H1 (cell line): Measurements from ENCODE around the gene PXN. TPM values are rescaled to one million over a fixed set of nuclear protein-coding genes. Genes with fewer than 3 reads are reported as not detected.
A peak's percentile ranks its signal among the peaks of the same experiment; 100 is the strongest.

Experiments used
- CTCF ChIA-PET: fragments of 300-600 bp; sonication (Branson Sonifier 250); formaldehyde crosslinking; loops from one replicate; lab custom pipeline; 2021; ENCODE audit not compliant: partially characterized antibody; lab: Charles Lee
- POLR2A ChIA-PET: fragments of 300-600 bp; sonication (Branson Sonifier 250); formaldehyde crosslinking; loops from one replicate; lab custom pipeline; 2021; ENCODE audit warnings: inconsistent platforms; ENCODE audit not compliant: partially characterized antibody; lab: Charles Lee
- DNase-seq, 2 experiments: peaks; one replicate each; pipeline versions ENCODE4 v3.0.0 to v3.0.0-alpha.2; 2010 to 2022; ENCODE audit warnings: low spot score in 2 of 2, low read depth in 1 of 2, mixed read lengths in 1 of 2
- FAIRE-seq: peaks from 2 replicates; lab custom pipeline; 2011; peaks lifted over from hg19 to GRCh38; lab: Jason Lieb, UNC
- H2AFZ ChIP-seq: 2 replicates; pipeline ENCODE4 v1.8.1; 2012; ENCODE audit warnings: low read length, inconsistent platforms
- H2AK5ac ChIP-seq: 2 replicates; pipeline ENCODE4 v1.6.1; 2013; ENCODE audit warnings: low read depth, low read length
- H2BK120ac ChIP-seq: replicated peaks from 2 replicates; pipeline ENCODE3; 2013; ENCODE audit warnings: low read depth, low read length, inconsistent platforms
- H2BK12ac ChIP-seq: 2 replicates; pipeline ENCODE4 v1.6.1; 2013; ENCODE audit warnings: low read depth, low read length
- H2BK15ac ChIP-seq: 2 replicates; pipeline ENCODE4 v1.6.1; 2013; ENCODE audit warnings: low read length
- H2BK20ac ChIP-seq: 2 replicates; pipeline ENCODE4 v1.6.1; 2013; ENCODE audit warnings: low read length
- H2BK5ac ChIP-seq: 2 replicates; pipeline ENCODE4 v1.6.1; 2013; ENCODE audit warnings: low read depth, low read length
- H3K14ac ChIP-seq: 2 replicates; pipeline ENCODE4 v1.6.1; 2013; ENCODE audit warnings: inconsistent platforms; ENCODE audit not compliant: insufficient read length
- H3K18ac ChIP-seq: 2 replicates; pipeline ENCODE4 v1.6.1; 2013; ENCODE audit warnings: low read length; ENCODE audit errors: extremely low read depth
- H3K23ac ChIP-seq: 2 replicates; pipeline ENCODE4 v1.6.1; 2013; ENCODE audit warnings: inconsistent platforms; ENCODE audit not compliant: insufficient read length
- H3K23me2 ChIP-seq: 2 replicates; pipeline ENCODE4 v1.6.1; 2013; ENCODE audit warnings: low read depth, low read length
- H3K27ac ChIP-seq: 2 replicates; pipeline ENCODE4 v1.6.1; 2011; ENCODE audit warnings: low read depth, low read length, inconsistent platforms
- H3K27me3 ChIP-seq, 4 experiments: replicated peaks in 1 of 4; 1 replicate in 1 of 4; 2 replicates in 3 of 4; pipeline versions ENCODE4 v1.6.1 to v1.8.1; 2011 to 2013; ENCODE audit warnings: low read length in 3 of 4, mild to moderate bottlenecking in 3 of 4, inconsistent platforms in 2 of 4, mixed read lengths in 2 of 4, moderate library complexity in 1 of 4; ENCODE audit not compliant: control insufficient read depth in 3 of 4, insufficient read depth in 3 of 4; ENCODE audit errors: extremely low read depth in 1 of 4
- H3K36me3 ChIP-seq, 4 experiments: 2 replicates each; pipeline versions ENCODE4 v1.6.1 to v1.8.1; 2011 to 2013; ENCODE audit warnings: mild to moderate bottlenecking in 4 of 4, low read length in 3 of 4, moderate library complexity in 2 of 4, control low read depth in 1 of 4, inconsistent platforms in 1 of 4; ENCODE audit not compliant: insufficient read depth in 4 of 4, control insufficient read depth in 2 of 4
- H3K4ac ChIP-seq: replicated peaks from 2 replicates; pipeline ENCODE3; 2013; ENCODE audit warnings: low read length, low read depth, mixed read lengths, inconsistent platforms; ENCODE audit not compliant: insufficient read length
- H3K4me1 ChIP-seq, 4 experiments: replicated peaks in 1 of 4; 1 replicate in 1 of 4; 2 replicates in 3 of 4; pipeline versions ENCODE4 v1.6.1 to v1.8.1; 2011 to 2013; ENCODE audit warnings: low read length in 3 of 4, inconsistent platforms in 2 of 4, mixed read lengths in 1 of 4; ENCODE audit not compliant: insufficient read depth in 4 of 4, control insufficient read depth in 3 of 4
- H3K4me2 ChIP-seq, 2 experiments: 2 replicates each; pipeline versions ENCODE4 v1.6.1 to v1.8.1; 2011 to 2013; ENCODE audit warnings: low read depth in 2 of 2, low read length in 2 of 2, control low read depth in 1 of 2, inconsistent platforms in 1 of 2, mild to moderate bottlenecking in 1 of 2; ENCODE audit not compliant: insufficient read depth in 1 of 2
- H3K4me3 ChIP-seq, 4 experiments: fragments of 200-600, 300-600 bp in 1 of 4; sonication (generic), shearing (Covaris generic), sonication (Bioruptor Twin) in 1 of 4; 2 replicates each; pipeline versions ENCODE4 v1.5.1 to v1.8.1; 2011 to 2016; ENCODE audit warnings: low read length in 4 of 4, low read depth in 3 of 4, control low read depth in 2 of 4, inconsistent platforms in 2 of 4, mild to moderate bottlenecking in 2 of 4, mixed read lengths in 1 of 4, moderate library complexity in 1 of 4; ENCODE audit not compliant: insufficient read depth in 2 of 4; ENCODE audit errors: extremely low read depth in 1 of 4
- H3K56ac ChIP-seq: replicated peaks from 2 replicates; pipeline ENCODE3; 2013; ENCODE audit warnings: low read depth, mild to moderate bottlenecking, mixed read lengths, low read length, inconsistent platforms; ENCODE audit not compliant: insufficient read length
- H3K79me1 ChIP-seq: 2 replicates; pipeline ENCODE4 v1.6.1; 2013; ENCODE audit warnings: low read depth, low read length, control low read depth
- H3K79me2 ChIP-seq, 2 experiments: 2 replicates each; pipeline versions ENCODE4 v1.6.1 to v1.8.1; 2012 to 2013; ENCODE audit warnings: low read length in 2 of 2, mild to moderate bottlenecking in 2 of 2, inconsistent platforms in 1 of 2; ENCODE audit not compliant: insufficient read depth in 2 of 2, control insufficient read depth in 1 of 2
- H3K9ac ChIP-seq, 4 experiments: replicated peaks in 1 of 4; 1 replicate in 1 of 4; 2 replicates in 3 of 4; pipeline versions ENCODE4 v1.6.1 to v1.8.1; 2011 to 2013; ENCODE audit warnings: low read depth in 3 of 4, low read length in 3 of 4, control low read depth in 2 of 4, mild to moderate bottlenecking in 2 of 4, moderate library complexity in 2 of 4, inconsistent platforms in 1 of 4; ENCODE audit errors: extremely low read depth in 1 of 4
- H3K9me3 ChIP-seq, 2 experiments: 2 replicates each; pipeline versions ENCODE4 v1.6.1 to v1.8.1; 2012 to 2013; ENCODE audit warnings: mild to moderate bottlenecking in 2 of 2, moderate library complexity in 2 of 2, control low read depth in 1 of 2, inconsistent platforms in 1 of 2, low read depth in 1 of 2, low read length in 1 of 2, mixed read lengths in 1 of 2; ENCODE audit not compliant: insufficient read depth in 2 of 2
- H4K20me1 ChIP-seq, 2 experiments: replicated peaks in 1 of 2; 2 replicates each; pipeline versions ENCODE3 to v1.8.1; 2011 to 2013; ENCODE audit warnings: inconsistent platforms in 2 of 2, low read length in 2 of 2, mild to moderate bottlenecking in 1 of 2; ENCODE audit not compliant: insufficient read depth in 2 of 2, control insufficient read depth in 1 of 2
- H4K5ac ChIP-seq: 2 replicates; pipeline ENCODE4 v1.6.1; 2013; ENCODE audit warnings: low read length, low read depth, mixed read lengths, inconsistent platforms; ENCODE audit not compliant: insufficient read length
- H4K8ac ChIP-seq: 2 replicates; pipeline ENCODE4 v1.8.0; 2013; ENCODE audit warnings: mild to moderate bottlenecking, moderate library complexity, low read length, inconsistent platforms; ENCODE audit not compliant: insufficient read depth; ENCODE audit errors: extremely low read depth
- H4K91ac ChIP-seq: replicated peaks from 2 replicates; pipeline ENCODE3; 2013; ENCODE audit warnings: low read length, mixed read lengths, inconsistent platforms; ENCODE audit not compliant: insufficient read length
- CHD1 ChIP-seq: IDR thresholded peaks from 2 replicates; pipeline ENCODE4 v1.6.1; 2012; ENCODE audit warnings: low read depth, low read length, improper control_type of control experiment
- POLR2A ChIP-seq, 2 experiments: IDR thresholded peaks; 1 replicate in 1 of 2; 2 replicates in 1 of 2; pipeline ENCODE4 v1.6.1; 2011; ENCODE audit warnings: low read depth in 2 of 2, low read length in 2 of 2, mild to moderate bottlenecking in 2 of 2; ENCODE audit errors: control extremely low read depth in 1 of 2
- POLR2AphosphoS5 ChIP-seq: IDR thresholded peaks from 2 replicates; pipeline ENCODE4 v1.6.1; 2011; ENCODE audit warnings: low read depth, low read length
- WGBS, 2 experiments: shearing (Covaris generic) in 1 of 2; methylation state at CpG; one replicate each; pipeline versions ENCODE4 v1.1.6 to v1.1.7; 2013 to 2015; ENCODE audit warnings: low lambda C conversion rate in 2 of 2, mixed read lengths in 2 of 2, inconsistent platforms in 1 of 2, low coverage in 1 of 2, missing lambda C conversion rate in 1 of 2; ENCODE audit not compliant: insufficient replicate concordance in 2 of 2, insufficient coverage in 1 of 2, insufficient read length in 1 of 2; ENCODE audit errors: extremely low coverage in 1 of 2, missing lambda C conversion rate in 1 of 2; 5-methylcytosine and 5-hydroxymethylcytosine counted together
- polyA plus RNA-seq, 7 experiments: library from polyadenylated mRNA; depleted of rRNA in 3 of 7; stranded (reverse) in 5 of 7; unstranded in 2 of 7; fragments of >200 nt in 5 of 7; fragments of 200-250 nt in 2 of 7; gene quantifications; 1 replicate in 5 of 7; 2 replicates in 1 of 7; 4 replicates in 1 of 7; pipeline versions ENCODE4 v1.2.1 to v1.2.3, GENCODE V29; 2011 to 2013; ENCODE audit warnings: missing spikeins in 2 of 7, mixed read lengths in 2 of 7
- total RNA-seq: library from RNA; stranded (reverse); fragmentation: NEBNext Ultra II Directional; extraction: Animal tissue kit (Norgen Biotek cat#: 25700); gene quantifications from 2 replicates; pipeline ENCODE4 v1.2.1, GENCODE V29; 2021

The PXN gene
- total and polyA plus RNA-seq, 2 of the 8 experiments (the other 6 are each of a cell fraction or from before 2014, with no cell fraction given): 51.0 to 105 TPM

DNA sequence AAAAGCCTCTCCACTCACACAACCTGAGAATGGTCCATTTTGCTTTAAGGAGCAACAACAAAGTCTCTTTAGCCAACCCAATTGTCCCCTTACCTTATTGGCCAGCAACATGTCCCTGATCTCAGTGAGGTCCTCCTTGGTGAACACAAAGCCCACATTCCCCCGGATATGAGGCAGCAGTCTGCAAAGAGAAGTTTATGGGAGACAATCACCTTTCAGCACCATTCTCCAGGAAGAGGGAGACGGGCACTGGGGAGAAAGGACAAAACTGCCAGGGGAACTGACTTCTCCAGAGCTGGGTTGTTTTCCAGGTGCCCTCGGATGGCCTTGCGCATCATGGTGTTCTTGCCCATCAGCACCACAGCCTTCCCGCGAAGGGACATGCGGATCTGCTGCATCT lies 66.5 kb downstream of the PXN start:
- Histone ChIP-seq H3K79me1 (peaks cover 4% of the 10 kb centered on the region; the same call in 1 of the 2 replicates), H2BK20ac (no peak overlapping the region), H3K14ac (no peak overlapping the region), H2BK15ac (no peak overlapping the region), H3K4me1 (peaks cover 0 to 2% (median 0%) of the 10 kb centered on the region in 4 experiments; a peak in 4 of 7 replicates), H3K27ac (no peak overlapping the region), H3K79me2 (peaks cover 15 to 45% of the 10 kb centered on the region in 2 experiments), H3K23ac (no peak overlapping the region), H4K5ac (no peak overlapping the region), H3K18ac (no peak overlapping the region), H2BK5ac (no peak overlapping the region), H3K9ac (peak overlapping the region in 2 of 4 experiments; percentile 29 to 95; a peak in 4 of 7 replicates), H2BK120ac (no peak overlapping the region), H4K8ac (no peak overlapping the region), H3K4ac (no peak overlapping the region), H3K4me2 (peak overlapping the region; percentile 83 to 89), H2AK5ac (no peak overlapping the region), H3K56ac (no peak overlapping the region), H3K36me3 (peaks cover 23 to 49% (median 39%) of the 10 kb centered on the region in 4 experiments), H2AFZ (no peak overlapping the region), H3K27me3 (no peaks in the 10 kb centered on the region), H2BK12ac (no peak overlapping the region), H3K23me2 (peaks cover 19% of the 10 kb centered on the region), H3K9me3 (no peaks in the 10 kb centered on the region), H3K4me3 (peak overlapping the region; percentile 91 to 99 (median 96); a peak in 5 of 8 replicates), H4K20me1 (peaks cover 10 to 18% of the 10 kb centered on the region in 2 experiments), H4K91ac (no peak overlapping the region)
- CTCF ChIA-PET: interaction anchor here (0.7 to 4.4 kb wide), 3 partner anchors 28 to 94 kb away, joined by 3 to 67 read pairs (median 3); partner anchors contain the start of gene RNU4-1
- POLR2A ChIA-PET: interaction anchor here (0.7 to 88.3 kb wide), 14 partner anchors 0 to 135 kb away, joined by 3 to 4270 read pairs (median 6); partner anchors contain the start of genes GCN1, PXN, RAB35 and RNU4-1
- FAIRE-seq: no peak
- TF ChIP-seq CHD1 (no peak), POLR2AphosphoS5 (0 out of 2 replicates have a peak, but pooled peaks have one; percentile 43), POLR2A (IDR thresholded peaks at IDR 0.05; ENCODE audit: control extremely low read depth in 1 of 2, low read depth in 2 of 2, low read length in 2 of 2) (peak in 1 of 2 experiments; percentile 10; a peak in 1 of 3 replicates)
- DNase-seq: no peak
- 85% methylated on average over 7 of the region's 7 CpGs; no CpG with 5 or more reads in 1 of the 2 experiments for WGBS, 2 experiments
